Stomach (tissue), 9 donors: ENCODE measurements around the gene DYDC2. TPM values are rescaled to one million over a fixed set of nuclear protein-coding genes. Genes with fewer than 3 reads are reported as not detected.

ENCODE experiments used
- DNase-seq, 2 donors: peaks; one replicate each; pipeline versions ENCODE4 v3.0.0 to v3.0.0-alpha.2; 2013 to 2019
- H3K27ac ChIP-seq, 5 donors: fragments of 200-600 bp in 4 of 5; sonication (generic) in 4 of 5; one replicate each; pipeline ENCODE4 v1.5.1; 2013 to 2019; ENCODE audit warnings: mild to moderate bottlenecking in 1 of 5, moderate library complexity in 1 of 5
- H3K27me3 ChIP-seq, 3 donors: fragments of 200-600 bp; sonication (generic); one replicate each; pipeline ENCODE4 v1.5.1; 2017 to 2019; ENCODE audit warnings: mixed run types in 1 of 3
- H3K36me3 ChIP-seq, 4 donors: fragments of 200-600 bp; sonication (generic); 1 replicate in 3 of 4; 2 replicates in 1 of 4; pipeline ENCODE4 v1.5.1; 2016 to 2019
- H3K4me1 ChIP-seq, 4 donors: fragments of 200-600 bp; sonication (generic); one replicate each; pipeline ENCODE4 v1.5.1; 2016 to 2019
- H3K4me3 ChIP-seq, 4 donors: fragments of 200-600 bp; sonication (generic) in 3 of 4; one replicate each; pipeline ENCODE4 v1.5.1; 2016 to 2019; ENCODE audit warnings: mild to moderate bottlenecking in 1 of 4
- H3K9me3 ChIP-seq, 4 donors: fragments of 200-600 bp; sonication (generic); one replicate each; pipeline ENCODE4 v1.5.1; 2016 to 2019
- EP300 ChIP-seq: sonication (generic); formaldehyde crosslinking; IDR thresholded peaks from one replicate; pipeline ENCODE4 v1.6.1; 2017; ENCODE audit warnings: antibody characterized with exemption
- POLR2A ChIP-seq, 4 donors: fragments of 450-650 bp; IDR thresholded peaks; one replicate each; pipeline ENCODE4 v1.6.1; 2016; ENCODE audit warnings: antibody characterized with exemption in 4 of 4, control low read depth in 2 of 4, mild to moderate bottlenecking in 1 of 4, moderate library complexity in 1 of 4
- POLR2AphosphoS5 ChIP-seq, 3 donors: sonication (generic); formaldehyde crosslinking; IDR thresholded peaks; one replicate each; pipeline ENCODE4 v1.6.1; 2016; ENCODE audit warnings: antibody characterized with exemption in 3 of 3
- WGBS, 5 donors: extraction: QIAGEN DNeasy Blood & Tissue Kit in 3 of 5; methylation state at CpG; one replicate each; pipeline versions ENCODE4 v1.1.5 to v1.1.7; 2013 to 2018; 5-methylcytosine and 5-hydroxymethylcytosine counted together
- intact Hi-C: fragments of 100-400 bp; cut with DNase I; formaldehyde crosslinking; loops from one replicate; pipeline ENCODE4 v1.15.1; 2023; ENCODE audit warnings: low total_unique reads
- polyA plus RNA-seq, 3 donors: library from polyadenylated mRNA; stranded (reverse); fragments of 200-250 nt; gene quantifications; one replicate each; pipeline ENCODE4 v1.2.3, GENCODE V29; 2013
- total RNA-seq, 5 donors: library from RNA; depleted of rRNA; stranded (reverse); fragments of >200 nt; gene quantifications; one replicate each; pipeline versions ENCODE4 v1.1.0 to v1.2.3, GENCODE V29; 2014 to 2016
- TF ChIP-seq, protein P1 (sequence below), 7 experiments: fragments of 450-650 bp in 4 of 7; fragments of 200-600 bp in 3 of 7; sonication (generic) in 3 of 7; IDR thresholded peaks; one replicate each; pipeline ENCODE4 v1.5.1; 2016 to 2019; ENCODE audit warnings: antibody characterized with exemption in 7 of 7, control low read depth in 2 of 7, mild to moderate bottlenecking in 1 of 7
- donor health status: healthy with polysubstance abuse.
- donor health status: Bipolar disorder and iron deficiency.
- donor health status: healthy.

DYDC2 gene
- total and polyA plus RNA-seq, 8 donors, result 0.37 to 0.95 TPM; not detected in 6

- Histone ChIP-seq H3K27me3 (peaks cover 0 to 14% (median 0%) of the 10 kb centered on the region in 3 donors), H3K4me3 (no peak overlapping the region), H3K4me1 (peaks cover 8 to 89% (median 69%) of the 10 kb centered on the region in 4 donors), H3K9me3 (no peaks in the 10 kb centered on the region), H3K27ac (peak overlapping the region in 2 of 5 donors; percentile 38 to 70), H3K36me3 (no peaks in the 10 kb centered on the region)
- TF ChIP-seq POLR2A (IDR thresholded peaks at IDR 0.05) (no peak), EP300 (no peak), POLR2AphosphoS5 (IDR thresholded peaks at IDR 0.05) (no peak)
- TF ChIP-seq, protein P1, sequence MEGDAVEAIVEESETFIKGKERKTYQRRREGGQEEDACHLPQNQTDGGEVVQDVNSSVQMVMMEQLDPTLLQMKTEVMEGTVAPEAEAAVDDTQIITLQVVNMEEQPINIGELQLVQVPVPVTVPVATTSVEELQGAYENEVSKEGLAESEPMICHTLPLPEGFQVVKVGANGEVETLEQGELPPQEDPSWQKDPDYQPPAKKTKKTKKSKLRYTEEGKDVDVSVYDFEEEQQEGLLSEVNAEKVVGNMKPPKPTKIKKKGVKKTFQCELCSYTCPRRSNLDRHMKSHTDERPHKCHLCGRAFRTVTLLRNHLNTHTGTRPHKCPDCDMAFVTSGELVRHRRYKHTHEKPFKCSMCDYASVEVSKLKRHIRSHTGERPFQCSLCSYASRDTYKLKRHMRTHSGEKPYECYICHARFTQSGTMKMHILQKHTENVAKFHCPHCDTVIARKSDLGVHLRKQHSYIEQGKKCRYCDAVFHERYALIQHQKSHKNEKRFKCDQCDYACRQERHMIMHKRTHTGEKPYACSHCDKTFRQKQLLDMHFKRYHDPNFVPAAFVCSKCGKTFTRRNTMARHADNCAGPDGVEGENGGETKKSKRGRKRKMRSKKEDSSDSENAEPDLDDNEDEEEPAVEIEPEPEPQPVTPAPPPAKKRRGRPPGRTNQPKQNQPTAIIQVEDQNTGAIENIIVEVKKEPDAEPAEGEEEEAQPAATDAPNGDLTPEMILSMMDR (IDR thresholded peaks at IDR 0.05), result no peak
- intact Hi-C loops, result no loop called here
- WGBS, 5 donors, result 81 to 89% (median 84%) methylated on average over 5 of the region's 5 CpGs
- DNase-seq, result peak in 1 of 2 donors; percentile 49
These were observed 55.9 kb downstream of the DYDC2 start for GRCh38 chr10:80412486-80412885.

DNA sequence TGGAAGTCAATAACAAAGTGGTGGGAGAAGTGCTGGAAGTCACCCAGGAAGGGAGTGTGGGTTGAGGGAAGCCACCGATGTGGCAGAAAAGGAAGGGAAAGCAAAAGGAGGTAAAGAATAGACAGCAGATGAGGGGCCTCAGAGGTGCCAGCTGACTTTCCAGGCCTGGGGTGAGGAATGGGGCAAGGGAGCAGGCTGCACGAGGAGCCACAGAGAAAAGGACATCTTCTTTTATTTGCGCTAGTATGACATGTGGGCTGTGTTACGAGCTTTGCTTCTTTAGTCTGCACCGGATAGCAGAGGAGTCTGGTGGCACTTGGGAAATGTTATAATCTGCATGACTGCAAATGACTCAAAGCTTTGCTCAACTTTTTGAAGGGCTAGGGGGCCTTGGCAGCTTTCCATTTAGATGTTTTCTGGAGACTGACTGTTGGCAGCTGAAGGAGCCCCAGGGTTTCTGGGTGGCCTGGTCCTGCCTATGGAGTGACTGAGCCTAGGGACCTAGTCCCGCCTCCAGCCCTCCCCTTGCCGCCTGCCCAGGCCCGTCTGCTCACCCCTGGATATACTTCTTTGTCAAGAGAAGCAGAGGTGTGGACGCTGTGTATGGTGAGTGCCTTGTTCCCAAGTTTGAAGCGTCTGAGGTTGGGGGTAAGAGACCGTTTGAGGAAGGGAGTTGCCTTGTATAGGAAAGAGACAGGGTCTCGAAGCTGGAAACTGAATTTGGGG lies 56.9 kb downstream of the DYDC2 start:
- intact Hi-C loops, result no loop called here
- TF ChIP-seq POLR2AphosphoS5 (IDR thresholded peaks at IDR 0.05) (no peak), EP300 (no peak), POLR2A (IDR thresholded peaks at IDR 0.05) (no peak)
- TF ChIP-seq, protein P1 (IDR thresholded peaks at IDR 0.05), result no peak
- Histone ChIP-seq H3K27me3 (peaks cover 0 to 10% (median 0%) of the 10 kb centered on the region in 3 donors), H3K9me3 (no peaks in the 10 kb centered on the region), H3K36me3 (no peaks in the 10 kb centered on the region), H3K4me1 (peaks cover 8 to 84% (median 66%) of the 10 kb centered on the region in 4 donors), H3K27ac (peak overlapping the region in 3 of 5 donors; percentile 38 to 70 (median 39)), H3K4me3 (no peak overlapping the region)
- DNase-seq, result peak in 1 of 2 donors; percentile 71
- 67 to 78% (median 78%) methylated on average over 12 of the region's 12 CpGs for WGBS, 5 donors

DNA sequence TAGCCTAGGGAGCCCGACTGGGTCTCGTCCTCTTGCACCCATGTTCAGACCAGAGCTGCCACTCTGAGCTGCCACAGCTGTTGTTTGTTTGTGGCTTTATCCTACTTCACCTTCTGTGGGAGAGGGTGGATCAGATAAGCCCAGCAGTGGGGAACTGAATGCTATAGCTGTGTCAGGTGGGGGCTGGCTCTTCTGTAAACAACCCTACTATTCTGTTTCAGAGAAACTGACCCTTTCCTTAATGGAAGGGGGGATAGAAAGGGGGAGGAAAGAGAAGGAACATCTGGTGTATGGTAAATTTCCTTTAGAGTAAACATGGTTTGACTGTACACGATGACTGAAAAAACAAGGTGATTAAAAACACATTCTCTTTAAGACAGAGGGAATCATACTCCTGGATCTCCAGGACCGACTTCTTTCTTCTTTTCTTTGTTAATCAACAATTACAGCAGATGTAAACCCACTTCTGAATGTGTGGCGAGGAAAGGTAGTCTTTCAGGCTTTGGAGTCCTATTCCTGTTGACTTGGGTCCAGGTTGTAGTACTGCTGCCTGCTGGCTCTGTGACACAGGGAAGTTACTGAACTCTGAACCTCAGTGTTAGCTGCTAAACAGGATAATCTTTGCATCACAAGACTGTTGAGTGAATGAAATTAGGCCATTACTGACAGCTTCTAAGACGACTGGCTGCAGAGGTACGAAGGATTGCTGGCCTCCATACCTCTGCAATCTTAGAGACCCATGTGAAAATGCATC lies 57.7 kb downstream of the DYDC2 start:
- TF ChIP-seq POLR2A (IDR thresholded peaks at IDR 0.05), result no peak
- TF ChIP-seq POLR2AphosphoS5 (IDR thresholded peaks at IDR 0.05), result no peak
- TF ChIP-seq EP300, result no peak
- TF ChIP-seq, protein P1 (IDR thresholded peaks at IDR 0.05), result no peak
- WGBS, 5 donors, result 43 to 61% (median 52%) methylated on average over 7 of the region's 7 CpGs

GRCh38 chr10:80415734-80416478 lies 59.3 kb downstream of the DYDC2 start:
- H3K36me3 ChIP-seq, result peaks cover 0 to 10% (median 0%) of the 10 kb centered on the region in 4 donors
- H3K4me3 ChIP-seq, result no peak overlapping the region
- no peaks in the 10 kb centered on the region for H3K27me3 ChIP-seq
- 50 to 69% (median 58%) methylated on average over 3 of the region's 3 CpGs for WGBS, 5 donors
- peak overlapping the region in 2 of 5 donors; percentile 1 to 70 for H3K27ac ChIP-seq
- no peak for DNase-seq
- TF ChIP-seq POLR2AphosphoS5 (IDR thresholded peaks at IDR 0.05), result no peak
- TF ChIP-seq, protein P1 (IDR thresholded peaks at IDR 0.05), result no peak
- no peak for TF ChIP-seq POLR2A (IDR thresholded peaks at IDR 0.05)
- peaks cover 7 to 60% (median 47%) of the 10 kb centered on the region in 4 donors for H3K4me1 ChIP-seq
- intact Hi-C loops, result no loop called here
- no peaks in the 10 kb centered on the region for H3K9me3 ChIP-seq

More for the DNA sequence above, 57.7 kb downstream of the DYDC2 start:
- no peaks in the 10 kb centered on the region for H3K36me3 ChIP-seq
- peak in 1 of 2 donors; percentile 47 for DNase-seq
- peak overlapping the region in 3 of 5 donors; percentile 38 to 70 (median 39) for H3K27ac ChIP-seq
- H3K9me3 ChIP-seq, result no peaks in the 10 kb centered on the region
- no peak overlapping the region for H3K4me3 ChIP-seq
- H3K4me1 ChIP-seq, result peaks cover 8 to 75% (median 57%) of the 10 kb centered on the region in 4 donors
- intact Hi-C loops, result no loop called here
- peaks cover 0 to under 1% (median 0%) of the 10 kb centered on the region in 3 donors for H3K27me3 ChIP-seq
